K562 (cell line): ENCODE measurements around the gene ZNF121. TPM values are rescaled to one million over a fixed set of nuclear protein-coding genes. Genes with fewer than 3 reads are reported as not detected.
A peak's percentile ranks its signal among the peaks of the same experiment; 100 is the strongest.

Experiments used
- BRD4 ChIP-seq: fragments of 200-600 bp; sonication (generic); IDR thresholded peaks from 2 replicates; pipeline ENCODE4 v1.6.1; 2017; ENCODE audit warnings: inconsistent platforms
- COPS2 ChIP-seq: fragments of 450-650 bp; conservative IDR thresholded peaks from 2 replicates; pipeline ENCODE4 v1.6.1; 2016; ENCODE audit warnings: mild to moderate bottlenecking, moderate library complexity
- CREB5 ChIP-seq: fragments of 250-450 bp; sonication (Bioruptor Pico); IDR thresholded peaks from 2 replicates; pipeline ENCODE4 v1.5.0; 2020; ENCODE audit warnings: mild to moderate bottlenecking
- DIDO1 ChIP-seq: fragments of 450-650 bp; IDR thresholded peaks from 2 replicates; pipeline ENCODE4 v1.6.1; 2016; ENCODE audit warnings: low read depth, missing biosample characterization, missing genetic modification characterization
- EP300 ChIP-seq: IDR thresholded peaks from 2 replicates; pipeline ENCODE4 v1.6.1; 2012; ENCODE audit warnings: low read length, improper control_type of control experiment
- ESRRB ChIP-seq: fragments of 250-450 bp; sonication (Bioruptor Pico); IDR thresholded peaks from 2 replicates; pipeline ENCODE4 v1.5.0; 2020; ENCODE audit warnings: mild to moderate bottlenecking, moderate library complexity, borderline replicate concordance
- PRPF4 ChIP-seq: fragments of 200-400 bp; formaldehyde crosslinking; IDR thresholded peaks from one replicate; pipeline ENCODE4 v1.6.1; 2017; ENCODE audit warnings: low read length, low read depth, mild to moderate bottlenecking; ENCODE audit not compliant: insufficient read depth, poor library complexity, severe bottlenecking
- SAP30 ChIP-seq: fragments of 200-600 bp; sonication (generic); IDR thresholded peaks from 2 replicates; pipeline ENCODE4 v1.6.1; 2012; ENCODE audit warnings: borderline replicate concordance, low read depth, mild to moderate bottlenecking, moderate library complexity, low read length, control low read depth, inconsistent platforms; ENCODE audit not compliant: insufficient read depth, poor library complexity, severe bottlenecking
- SETDB1 ChIP-seq: IDR thresholded peaks from one replicate; pipeline ENCODE4 v1.6.1; 2012; ENCODE audit warnings: low read length, control low read depth, inconsistent platforms
- SMARCE1 ChIP-seq: fragments of 450-650 bp; IDR thresholded peaks from 2 replicates; pipeline ENCODE4 v1.7.1; 2016; ENCODE audit warnings: mild to moderate bottlenecking
- SRF ChIP-seq, 2 experiments: fragments of 250-450, 450-650 bp in 1 of 2; sonication (Bioruptor Pico) in 1 of 2; sonication (generic) in 1 of 2; formaldehyde crosslinking; IDR thresholded peaks; 2 replicates each; pipeline versions ENCODE4 v1.5.0 to v1.5.1; 2020 to 2022; ENCODE audit warnings: mild to moderate bottlenecking in 1 of 2, missing genetic modification reagents in 1 of 2
- TRIM28 ChIP-seq: fragments of 450-650 bp; IDR thresholded peaks from 2 replicates; pipeline ENCODE4 v1.6.1; 2017
- ZNF124 ChIP-seq: sonication (generic); formaldehyde crosslinking; IDR thresholded peaks from 2 replicates; pipeline ENCODE4 v1.8.1; 2022; ENCODE audit warnings: missing genetic modification reagents
- ZNF133 ChIP-seq: fragments of 250-450 bp; sonication (Bioruptor Pico); IDR thresholded peaks from 2 replicates; pipeline ENCODE4 v1.4.0; 2020; ENCODE audit warnings: mild to moderate bottlenecking
- ZNF197 ChIP-seq: fragments of 200-800 bp; sonication (Bioruptor generic); IDR thresholded peaks from 2 replicates; pipeline ENCODE4 v1.6.1; 2016; ENCODE audit warnings: low read depth, missing genetic modification characterization, missing compliant biosample characterization
- ZNF717 ChIP-seq: fragments of 250-450 bp; sonication (Bioruptor Pico); IDR thresholded peaks from 2 replicates; pipeline ENCODE4 v1.5.0; 2021
- polyA plus RNA-seq, 8 experiments: library from polyadenylated mRNA; depleted of rRNA in 4 of 8; stranded (reverse) in 5 of 8; unstranded in 3 of 8; fragments of >200 nt; fragmentation: Nextera tagmentation in 2 of 8; fragmentation: Illumina TruSeq in 1 of 8; extraction: Ambion mirVana in 2 of 8; extraction: Trizol in 1 of 8; gene quantifications; 2 replicates each; pipeline versions ENCODE4 v1.2.1 to v1.2.3, GENCODE V29; 2011 to 2014; ENCODE audit warnings: inconsistent platforms in 1 of 8, missing spikeins in 1 of 8
- total RNA-seq, 7 experiments: library from RNA; depleted of rRNA in 6 of 7; stranded (reverse); fragments of >200 nt in 6 of 7; fragmentation: Illumina TruSeq in 2 of 7; extraction: Trizol in 2 of 7; gene quantifications; 2 replicates each; pipeline versions ENCODE4 v1.2.1 to v1.2.3, GENCODE V29; 2011 to 2021; ENCODE audit warnings: low replicate concordance in 1 of 7
- TF ChIP-seq, protein P1 (sequence below), 2 experiments: fragments of 450-650 bp in 1 of 2; sonication (generic) in 1 of 2; formaldehyde crosslinking in 1 of 2; IDR thresholded peaks; 2 replicates each; pipeline versions ENCODE4 v1.7.1 to v1.9.0; 2016 to 2022; ENCODE audit warnings: inconsistent platforms in 1 of 2, mild to moderate bottlenecking in 1 of 2, missing genetic modification reagents in 1 of 2

Gene ZNF121
- total and polyA plus RNA-seq, 9 of the 15 experiments (the other 6 are each of a cell fraction or from before 2014, with no cell fraction given) = 14.6 to 115 (median 33.4) TPM

- TF ChIP-seq, protein P1, sequence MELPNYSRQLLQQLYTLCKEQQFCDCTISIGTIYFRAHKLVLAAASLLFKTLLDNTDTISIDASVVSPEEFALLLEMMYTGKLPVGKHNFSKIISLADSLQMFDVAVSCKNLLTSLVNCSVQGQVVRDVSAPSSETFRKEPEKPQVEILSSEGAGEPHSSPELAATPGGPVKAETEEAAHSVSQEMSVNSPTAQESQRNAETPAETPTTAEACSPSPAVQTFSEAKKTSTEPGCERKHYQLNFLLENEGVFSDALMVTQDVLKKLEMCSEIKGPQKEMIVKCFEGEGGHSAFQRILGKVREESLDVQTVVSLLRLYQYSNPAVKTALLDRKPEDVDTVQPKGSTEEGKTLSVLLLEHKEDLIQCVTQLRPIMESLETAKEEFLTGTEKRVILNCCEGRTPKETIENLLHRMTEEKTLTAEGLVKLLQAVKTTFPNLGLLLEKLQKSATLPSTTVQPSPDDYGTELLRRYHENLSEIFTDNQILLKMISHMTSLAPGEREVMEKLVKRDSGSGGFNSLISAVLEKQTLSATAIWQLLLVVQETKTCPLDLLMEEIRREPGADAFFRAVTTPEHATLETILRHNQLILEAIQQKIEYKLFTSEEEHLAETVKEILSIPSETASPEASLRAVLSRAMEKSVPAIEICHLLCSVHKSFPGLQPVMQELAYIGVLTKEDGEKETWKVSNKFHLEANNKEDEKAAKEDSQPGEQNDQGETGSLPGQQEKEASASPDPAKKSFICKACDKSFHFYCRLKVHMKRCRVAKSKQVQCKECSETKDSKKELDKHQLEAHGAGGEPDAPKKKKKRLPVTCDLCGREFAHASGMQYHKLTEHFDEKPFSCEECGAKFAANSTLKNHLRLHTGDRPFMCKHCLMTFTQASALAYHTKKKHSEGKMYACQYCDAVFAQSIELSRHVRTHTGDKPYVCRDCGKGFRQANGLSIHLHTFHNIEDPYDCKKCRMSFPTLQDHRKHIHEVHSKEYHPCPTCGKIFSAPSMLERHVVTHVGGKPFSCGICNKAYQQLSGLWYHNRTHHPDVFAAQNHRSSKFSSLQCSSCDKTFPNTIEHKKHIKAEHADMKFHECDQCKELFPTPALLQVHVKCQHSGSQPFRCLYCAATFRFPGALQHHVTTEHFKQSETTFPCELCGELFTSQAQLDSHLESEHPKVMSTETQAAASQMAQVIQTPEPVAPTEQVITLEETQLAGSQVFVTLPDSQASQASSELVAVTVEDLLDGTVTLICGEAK (IDR thresholded peaks at IDR 0.05) = peak; percentile 99
- TF ChIP-seq, protein P1 (CRISPR knock-in tag; IDR thresholded peaks at IDR 0.05) = no peak
- TF ChIP-seq TRIM28 (no peak; the same call in 1 of the 2 replicates), COPS2 (no peak), SETDB1 (no peak), ZNF197 (no peak), SRF (CRISPR knock-in tag; IDR thresholded peaks at IDR 0.05) (peak in 1 of 2 experiments; percentile 56; a peak in 1 of 4 replicates), SMARCE1 (0 out of 2 replicates have a peak, but pooled peaks have one; percentile 13), DIDO1 (peak; percentile 98), ESRRB (CRISPR knock-in tag) (no peak), ZNF133 (CRISPR knock-in tag) (no peak), EP300 (no peak), CREB5 (CRISPR knock-in tag) (no peak), ZNF717 (no peak), ZNF124 (CRISPR knock-in tag) (no peak), SAP30 (peak; percentile 48), BRD4 (peak; percentile 91), PRPF4 (no peak)
These were observed 37.1 kb upstream of the ZNF121 start, which contains the start of gene ZNF561 (continued) for GRCh38 chr19:9621156-9622037.
